NT2/D1 (cell line): ENCODE data around the gene HUWE1.

Source experiments
- DNase-seq: peaks from one replicate; pipeline ENCODE4 v3.0.0-alpha.2; 2011; ENCODE audit warnings: low read depth, low spot score
- H3K27me3 ChIP-seq: 2 replicates; pipeline ENCODE4 v1.6.0; 2011; ENCODE audit warnings: mild to moderate bottlenecking; ENCODE audit not compliant: insufficient read length, insufficient read depth
- H3K36me3 ChIP-seq: 2 replicates; pipeline ENCODE4 v1.6.1; 2011; ENCODE audit warnings: mild to moderate bottlenecking, low read length, mixed read lengths; ENCODE audit not compliant: insufficient read depth, insufficient read length
- H3K4me1 ChIP-seq: 2 replicates; pipeline ENCODE4 v1.5.1; 2011; ENCODE audit not compliant: insufficient read depth, insufficient read length
- H3K4me3 ChIP-seq: 2 replicates; pipeline ENCODE4 v1.5.1; 2011; ENCODE audit warnings: low read depth; ENCODE audit not compliant: insufficient read length
- H3K9ac ChIP-seq: 2 replicates; pipeline ENCODE4 v1.6.0; 2011; ENCODE audit warnings: low read depth; ENCODE audit not compliant: insufficient read length
- H3K9me3 ChIP-seq: 2 replicates; pipeline ENCODE4 v1.5.1; 2011; ENCODE audit warnings: mild to moderate bottlenecking, low read length; ENCODE audit not compliant: insufficient read depth
- SUZ12 ChIP-seq: IDR thresholded peaks from 2 replicates; pipeline ENCODE4 v1.6.1; 2011; ENCODE audit not compliant: insufficient read length, insufficient read depth; ENCODE audit errors: extremely low read depth
- YY1 ChIP-seq: IDR thresholded peaks from 2 replicates; pipeline ENCODE4 v1.6.1; 2011; ENCODE audit not compliant: insufficient read length, insufficient read depth
- ZNF274 ChIP-seq: IDR thresholded peaks from 2 replicates; pipeline ENCODE4 v1.6.1; 2011; ENCODE audit warnings: mild to moderate bottlenecking, low read depth, low read length

HUWE1 gene

DNA sequence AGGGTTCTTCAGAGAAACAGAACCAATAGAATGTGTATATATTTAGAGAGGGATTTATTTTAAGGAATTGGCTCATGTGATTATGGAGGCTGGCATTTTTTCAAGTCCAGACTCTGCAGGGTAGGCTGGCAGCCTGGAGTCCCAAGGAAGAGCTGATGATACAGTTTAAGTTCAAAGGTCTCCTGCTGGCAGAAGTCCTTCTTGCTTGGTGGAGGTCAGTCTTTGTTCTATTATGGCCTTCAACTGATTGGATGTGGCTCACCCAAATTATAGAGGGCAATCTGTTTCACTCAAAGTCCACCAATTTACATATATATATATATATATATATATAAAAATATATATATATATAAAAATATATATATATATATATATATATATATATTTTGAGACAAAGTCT, 200.2 kb downstream of the HUWE1 start:
- DNase-seq, result no peak
- no peak overlapping the region for H3K9ac ChIP-seq
- no peak overlapping the region for H3K4me3 ChIP-seq
- H3K27me3 ChIP-seq, result no peaks in the 10 kb centered on the region
- TF ChIP-seq ZNF274 (no peak), YY1 (no peak), SUZ12 (no peak)
- H3K9me3 ChIP-seq, result no peaks in the 10 kb centered on the region
- H3K36me3 ChIP-seq, result no peaks in the 10 kb centered on the region
- H3K4me1 ChIP-seq, result peaks cover 5% of the 10 kb centered on the region

DNA sequence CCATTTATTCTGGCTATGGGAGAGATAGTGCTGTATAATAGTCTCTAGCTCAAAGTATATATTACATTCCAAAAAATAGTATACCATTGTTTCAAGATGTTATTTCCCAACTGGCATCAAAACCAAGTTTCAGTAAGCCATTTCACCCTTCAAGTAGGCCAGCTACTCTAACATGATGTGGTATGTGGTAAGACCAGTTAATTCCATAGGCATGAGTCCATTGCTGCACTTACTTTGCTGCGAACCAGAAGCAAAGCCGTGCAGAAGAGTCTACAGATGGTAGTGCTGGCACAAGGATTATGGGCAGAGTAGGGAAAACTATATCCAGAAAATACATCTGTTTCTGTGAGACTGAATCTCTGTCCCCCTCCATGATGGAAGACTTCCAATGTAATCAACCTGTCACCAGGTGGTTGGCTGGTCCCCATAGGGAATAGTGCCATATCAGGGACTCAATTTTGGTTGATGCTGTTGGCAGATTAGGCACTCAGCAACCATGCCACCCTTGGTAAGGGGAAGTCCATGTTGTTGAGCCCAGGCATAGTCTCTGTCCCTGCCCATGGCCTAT, 202.6 kb downstream of the HUWE1 start:
- no peak for DNase-seq
- Histone ChIP-seq H3K9me3 (no peaks in the 10 kb centered on the region), H3K36me3 (no peaks in the 10 kb centered on the region), H3K4me1 (peaks cover 8% of the 10 kb centered on the region), H3K9ac (no peak overlapping the region), H3K27me3 (no peaks in the 10 kb centered on the region), H3K4me3 (no peak overlapping the region)
- TF ChIP-seq SUZ12, result no peak
- TF ChIP-seq YY1, result no peak
- TF ChIP-seq ZNF274, result no peak

DNA sequence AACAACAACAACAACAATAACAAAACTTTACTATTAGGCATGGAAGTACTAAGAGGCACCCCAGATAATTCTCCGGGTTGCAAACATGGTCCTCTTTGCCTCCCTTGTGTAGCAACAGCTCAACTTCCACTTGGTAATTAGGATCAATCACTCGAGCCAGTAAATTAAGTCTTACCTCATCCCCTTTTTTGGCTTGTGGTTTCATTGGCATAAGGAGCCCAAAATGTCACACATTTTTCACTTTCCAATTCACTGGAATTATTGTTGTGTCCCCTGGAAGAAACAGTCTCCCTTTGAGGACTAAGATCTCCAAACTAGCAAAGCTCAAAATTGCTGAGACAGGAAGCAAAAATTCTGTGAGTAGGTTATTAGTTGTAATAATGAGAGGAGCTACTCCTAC, 203.1 kb downstream of the HUWE1 start:
- no peak for TF ChIP-seq YY1
- TF ChIP-seq ZNF274, result no peak
- no peak for TF ChIP-seq SUZ12
- no peaks in the 10 kb centered on the region for H3K9me3 ChIP-seq
- no peaks in the 10 kb centered on the region for H3K27me3 ChIP-seq
- no peaks in the 10 kb centered on the region for H3K36me3 ChIP-seq
- no peak for DNase-seq
- peaks cover 8% of the 10 kb centered on the region for H3K4me1 ChIP-seq
- H3K4me3 ChIP-seq, result no peak overlapping the region
- H3K9ac ChIP-seq, result no peak overlapping the region
